BE2C (cell line): ENCODE data around the gene FBXO40.
"Not testable (repeated sequence)": the region's sequence is repeated elsewhere in the genome, so short reads cannot be mapped to it uniquely, and the experiment has no call there.

ENCODE experiments used
- DNase-seq: peaks from one replicate; pipeline ENCODE4 v3.0.0-alpha.2; 2020
- H3K27me3 ChIP-seq: fragments of 250-450 bp; sonication (Bioruptor Pico); 2 replicates; pipeline ENCODE4 v1.5.1; 2020; ENCODE audit warnings: mild to moderate bottlenecking
- H3K36me3 ChIP-seq: fragments of 250-450 bp; sonication (Bioruptor Pico); 2 replicates; pipeline ENCODE4 v1.5.1; 2020; ENCODE audit warnings: mild to moderate bottlenecking
- H3K4me1 ChIP-seq: fragments of 250-450 bp; sonication (Bioruptor Pico); 2 replicates; pipeline ENCODE4 v1.5.1; 2020
- H3K4me3 ChIP-seq: 2 replicates; pipeline ENCODE4 v1.5.1; 2011; ENCODE audit warnings: low read depth, low read length
- H3K9me3 ChIP-seq: fragments of 250-450 bp; sonication (Bioruptor Pico); 2 replicates; pipeline ENCODE4 v1.5.1; 2020
- CTCF ChIP-seq: IDR thresholded peaks from 2 replicates; pipeline ENCODE4 v1.5.1; 2012; ENCODE audit warnings: mild to moderate bottlenecking, low read depth, low read length

Gene FBXO40

DNA sequence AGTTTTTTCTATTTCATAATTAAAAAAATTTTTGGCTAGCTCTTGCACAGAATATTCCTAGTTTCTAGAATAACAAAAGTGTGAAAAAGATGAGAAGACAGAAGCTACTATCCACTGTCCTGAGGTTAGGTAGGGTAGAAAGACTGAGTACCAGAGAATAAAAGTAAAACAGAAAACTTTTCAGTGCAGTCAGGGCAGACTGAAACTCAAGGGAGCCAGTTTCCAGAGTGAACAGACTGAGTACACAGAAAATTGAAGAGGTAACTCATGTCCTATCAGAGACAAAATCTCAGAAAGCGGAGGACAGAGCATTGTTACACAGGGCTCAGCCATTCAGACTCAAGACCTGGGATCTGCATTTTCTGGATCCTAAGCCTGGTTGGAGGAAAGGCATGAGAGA lies 8.8 kb upstream of the FBXO40 start:
- no peak for DNase-seq
- no peak for TF ChIP-seq CTCF
- H3K4me1 ChIP-seq, result no peaks in the 10 kb centered on the region
- no peaks in the 10 kb centered on the region for H3K9me3 ChIP-seq
- H3K36me3 ChIP-seq, result no peaks in the 10 kb centered on the region
- H3K4me3 ChIP-seq, result no peak overlapping the region
- peaks cover 27% of the 10 kb centered on the region for H3K27me3 ChIP-seq

DNA sequence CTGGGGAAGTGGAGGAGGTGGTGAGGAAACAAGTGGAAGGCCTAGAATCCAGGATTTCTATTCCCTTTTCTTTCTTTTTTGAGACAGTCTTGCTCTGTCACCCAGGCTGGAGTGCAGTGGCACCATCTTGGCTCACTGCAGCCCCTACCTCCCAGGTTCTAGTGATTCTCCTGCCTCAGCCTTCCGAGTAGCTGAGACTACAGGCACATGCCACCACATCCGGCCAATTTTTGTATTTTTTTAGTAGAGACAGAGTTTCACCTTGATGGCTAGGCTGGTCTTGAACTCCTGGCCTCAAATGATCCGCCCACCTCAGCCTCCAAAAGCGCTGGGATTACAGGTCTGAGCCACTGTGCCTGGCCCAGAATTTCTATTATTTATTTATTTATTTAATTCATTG lies 627 bp downstream of the FBXO40 start:
- H3K4me3 ChIP-seq, H3K9me3 ChIP-seq, DNase-seq, H3K4me1 ChIP-seq, H3K36me3 ChIP-seq: not testable (repeated sequence)
- peaks cover 27% of the 10 kb centered on the region for H3K27me3 ChIP-seq

DNA sequence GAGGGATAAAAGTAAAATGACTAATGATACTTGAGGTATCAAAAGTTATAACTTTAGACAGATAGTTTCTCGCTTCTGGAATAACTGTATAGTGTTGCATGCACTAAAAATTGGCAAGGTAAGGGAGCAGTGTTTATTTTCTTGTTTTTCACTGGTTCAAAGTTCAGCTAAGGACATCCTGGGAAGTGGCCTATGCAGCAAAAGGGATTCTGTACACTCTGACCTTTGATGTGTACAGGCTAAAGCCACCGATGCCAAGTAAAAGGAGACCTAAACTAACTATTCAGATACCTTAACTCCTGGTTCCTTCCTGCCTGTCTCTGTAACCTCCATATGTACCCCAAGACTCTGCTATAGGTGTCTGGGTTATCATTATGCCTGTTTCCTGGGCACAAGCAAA lies 1.7 kb downstream of the FBXO40 start:
- TF ChIP-seq CTCF, result no peak
- Histone ChIP-seq H3K9me3 (no peaks in the 10 kb centered on the region), H3K4me3 (no peak overlapping the region), H3K4me1 (no peaks in the 10 kb centered on the region), H3K27me3 (peaks cover 23% of the 10 kb centered on the region), H3K36me3 (no peaks in the 10 kb centered on the region)
- no peak for DNase-seq

DNA sequence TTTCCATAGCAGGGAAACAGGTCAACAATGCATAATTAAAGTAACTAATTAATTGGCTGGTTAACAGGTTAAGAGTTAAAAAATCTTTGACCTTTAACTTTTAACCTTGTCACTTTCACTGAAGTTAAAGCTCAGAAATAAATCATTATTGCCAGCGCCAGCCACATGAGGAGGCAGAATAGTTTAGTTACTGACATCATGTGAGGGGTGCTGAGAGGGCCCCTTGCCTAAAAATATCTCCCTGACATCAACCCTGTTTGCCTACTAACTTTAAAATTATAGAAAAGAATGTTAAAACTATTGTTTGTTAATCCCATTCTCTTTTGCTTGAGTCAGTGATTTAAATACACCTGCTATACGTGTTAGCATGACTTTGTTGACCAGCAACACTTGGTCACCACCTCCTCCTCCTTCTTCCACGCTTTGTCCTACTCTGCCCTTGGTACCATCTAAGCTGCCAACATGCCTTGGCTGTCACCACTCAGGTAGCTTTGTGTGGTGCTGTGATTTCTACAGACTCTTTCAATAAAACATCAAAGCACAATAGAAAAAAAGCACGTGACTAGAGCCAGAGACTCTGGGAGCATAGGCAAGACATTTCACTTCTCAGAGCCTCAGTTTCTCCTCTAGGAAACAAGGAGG lies 2.7 kb downstream of the FBXO40 start:
- Histone ChIP-seq H3K36me3 (no peaks in the 10 kb centered on the region), H3K9me3 (no peaks in the 10 kb centered on the region), H3K4me1 (no peaks in the 10 kb centered on the region), H3K4me3 (no peak overlapping the region), H3K27me3 (peaks cover 17% of the 10 kb centered on the region)
- no peak for DNase-seq
- no peak for TF ChIP-seq CTCF

- H3K36me3 ChIP-seq, result no peaks in the 10 kb centered on the region
- H3K4me1 ChIP-seq, result no peaks in the 10 kb centered on the region
- TF ChIP-seq CTCF, result no peak
- H3K9me3 ChIP-seq, result no peaks in the 10 kb centered on the region
- H3K4me3 ChIP-seq, result no peak overlapping the region
- DNase-seq, result no peak
- no peaks in the 10 kb centered on the region for H3K27me3 ChIP-seq
These were observed 5.4 kb downstream of the FBXO40 start for GRCh38 chr3:121598564-121598963.

DNA sequence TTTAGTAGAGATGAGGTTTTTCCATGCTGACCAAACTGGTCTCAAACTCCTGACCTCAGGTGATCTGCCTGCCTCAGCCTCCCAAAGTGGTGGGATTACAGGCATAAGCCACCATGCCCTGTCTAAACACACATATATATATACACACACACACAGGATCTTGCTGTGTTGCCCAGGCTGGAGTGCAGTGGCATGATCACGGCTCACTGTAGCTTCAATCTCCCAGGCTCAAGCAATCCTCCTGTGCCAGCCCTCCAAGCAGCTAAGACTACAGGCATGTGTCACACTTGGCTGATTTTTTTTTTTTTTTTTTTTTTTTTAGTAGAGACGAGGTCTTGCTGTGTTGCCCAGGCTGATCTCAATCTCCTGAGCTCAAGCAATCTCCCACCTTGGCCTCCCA lies 6.7 kb downstream of the FBXO40 start:
- H3K4me1 ChIP-seq, H3K4me3 ChIP-seq, DNase-seq, H3K9me3 ChIP-seq, H3K36me3 ChIP-seq, H3K27me3 ChIP-seq: not testable (repeated sequence)

GRCh38 chr3:121601212-121601812 lies 8.1 kb downstream of the FBXO40 start:
- Histone ChIP-seq H3K9me3 (no peaks in the 10 kb centered on the region), H3K27me3 (no peaks in the 10 kb centered on the region), H3K4me3 (no peak overlapping the region), H3K36me3 (no peaks in the 10 kb centered on the region), H3K4me1 (no peaks in the 10 kb centered on the region)
- TF ChIP-seq CTCF, result no peak
- no peak for DNase-seq
